ENCODE measurements around the gene GPD1L. TPM values are rescaled to one million over a fixed set of nuclear protein-coding genes. Genes with fewer than 3 reads are reported as not detected.
"Not testable (repeated sequence)": the region's sequence is repeated elsewhere in the genome, so short reads cannot be mapped to it uniquely, and the experiment has no call there.

GPD1L gene
- total RNA-seq, result 18.9 and 19.8 TPM in 2 replicates

DNA sequence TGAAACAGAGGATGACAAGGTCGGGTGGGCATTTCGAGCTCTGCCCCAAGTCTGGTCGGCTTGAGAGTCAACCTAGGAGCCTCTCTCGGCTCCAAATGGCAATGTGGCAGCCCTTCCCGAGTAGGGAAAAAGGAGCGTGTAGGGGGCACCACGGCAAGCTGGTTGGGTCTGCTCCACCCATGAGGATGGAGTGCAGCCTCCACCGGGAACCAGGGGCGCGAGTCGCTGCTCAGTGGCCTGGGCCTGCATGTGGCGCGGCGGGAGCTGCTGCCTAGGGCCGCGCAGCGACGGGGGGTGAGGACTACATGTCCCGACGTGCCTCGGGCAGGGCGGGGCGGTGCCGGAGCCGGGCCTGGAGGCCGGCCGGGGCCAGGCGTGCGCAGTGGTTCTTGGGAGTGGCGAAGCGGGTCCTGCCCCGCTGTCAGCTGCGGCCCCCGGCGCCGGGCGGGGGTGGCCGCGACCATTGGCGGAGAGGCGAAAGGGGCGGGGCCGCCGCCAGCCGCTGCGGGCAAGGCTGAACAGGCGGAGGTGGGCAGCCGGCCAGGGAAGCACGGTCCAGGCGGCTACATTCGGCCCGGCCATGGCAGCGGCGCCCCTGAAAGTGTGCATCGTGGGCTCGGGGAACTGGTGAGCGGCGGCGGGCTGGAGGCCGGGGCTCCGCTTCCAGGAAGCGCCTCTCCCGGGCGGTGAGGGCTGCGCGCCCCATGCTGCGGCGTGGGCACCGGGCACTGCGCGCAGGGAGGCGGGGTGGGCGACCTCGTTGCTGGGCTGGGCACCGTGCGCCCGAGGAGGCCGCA, at the start of gene GPD1L:
GPD1L (plus strand) TSS at position 489 of the 797 bp plus-strand sequence; CDS start at position 581, 92 bp downstream.
- Mint-ChIP-seq H3K36me3 (ENCODE audit: low read depth) (peaks cover 15% of the 10 kb centered on the region), H3K9me3 (peaks cover 18% of the 10 kb centered on the region), H3K27ac (peak within 1 kb of the TSS; percentile 80), H3K4me3 (ENCODE audit: low read depth) (peak within 1 kb of the TSS; percentile 93), H3K27me3 (ENCODE audit: low read depth) (no peaks in the 10 kb centered on the region), H3K4me1 (ENCODE audit: low read depth) (peaks cover 26% of the 10 kb centered on the region)
- DNase-seq (ENCODE audit: low spot score), result peak; percentile 92
- intact Hi-C loops (cut with micrococcal nuclease), result loop anchor here (1.0 to 5.0 kb wide), 3 partner anchors 8 to 581 kb away; partner anchors contain the start of genes CNOT10 and STT3B

DNA sequence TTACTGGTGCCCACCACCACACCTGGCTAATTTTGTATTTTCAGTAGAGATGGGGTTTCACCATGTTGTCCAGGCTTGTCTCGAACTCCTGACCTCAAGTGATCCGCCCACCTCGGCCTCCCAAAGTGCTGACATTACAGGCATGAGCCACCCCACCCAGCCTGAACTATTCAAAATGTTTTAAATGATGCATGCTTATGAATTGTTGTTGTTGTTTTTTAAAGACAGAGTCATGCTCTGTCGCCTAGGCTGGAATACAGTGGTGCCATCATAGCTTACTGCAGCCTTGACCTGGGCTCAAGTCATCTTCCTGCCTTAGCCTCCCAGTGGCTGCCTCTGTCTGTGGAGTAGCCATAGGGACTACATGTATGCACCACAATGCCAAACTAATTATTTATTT, 48.0 kb upstream of the GPD1L start:
- H3K9me3 Mint-ChIP-seq; DNase-seq (ENCODE audit: low spot score); H3K27ac Mint-ChIP-seq; H3K36me3 Mint-ChIP-seq (ENCODE audit: low read depth); intact Hi-C loops (cut with micrococcal nuclease); H3K4me3 Mint-ChIP-seq (ENCODE audit: low read depth); H3K27me3 Mint-ChIP-seq (ENCODE audit: low read depth): not testable (repeated sequence)
- peaks cover 11% of the 10 kb centered on the region for H3K4me1 Mint-ChIP-seq (ENCODE audit: low read depth)

DNA sequence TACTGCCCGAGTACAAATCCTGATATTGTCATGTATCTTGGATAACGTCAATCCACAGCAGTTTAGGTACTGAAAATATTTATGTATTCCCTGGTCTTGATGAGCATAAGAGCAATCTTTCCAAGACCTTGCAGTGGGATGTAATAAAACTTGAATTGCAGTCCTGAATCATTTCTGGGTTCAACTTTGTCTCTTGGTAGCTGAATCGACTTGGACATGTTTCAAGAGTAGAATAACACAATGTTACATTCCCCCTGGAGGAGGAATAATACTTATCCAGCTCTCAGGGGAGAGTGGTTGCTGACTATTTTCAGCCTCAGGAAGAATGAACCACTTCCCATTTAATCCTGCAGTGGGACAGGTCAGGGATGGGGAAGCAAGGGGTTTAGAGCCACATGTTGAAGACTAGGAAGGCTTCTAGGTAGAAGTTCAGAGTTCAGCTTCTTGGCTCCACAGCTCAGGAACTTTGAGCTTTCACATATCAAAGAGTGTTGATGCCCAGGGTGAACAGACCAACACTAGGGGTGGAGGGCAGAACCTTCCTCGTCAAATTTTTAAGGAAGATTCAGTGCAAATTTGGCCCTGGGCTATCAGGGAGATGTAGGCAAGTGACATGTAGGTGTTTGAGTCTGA, 43.4 kb upstream of the GPD1L start:
- Mint-ChIP-seq H3K9me3 (no peaks in the 10 kb centered on the region), H3K27ac (no peak overlapping the region), H3K4me3 (ENCODE audit: low read depth) (no peak overlapping the region), H3K36me3 (ENCODE audit: low read depth) (no peaks in the 10 kb centered on the region), H3K27me3 (ENCODE audit: low read depth) (peaks cover 5% of the 10 kb centered on the region), H3K4me1 (ENCODE audit: low read depth) (no peaks in the 10 kb centered on the region)
- no peak for DNase-seq (ENCODE audit: low spot score)
- intact Hi-C loops (cut with micrococcal nuclease), result no loop called here

DNA sequence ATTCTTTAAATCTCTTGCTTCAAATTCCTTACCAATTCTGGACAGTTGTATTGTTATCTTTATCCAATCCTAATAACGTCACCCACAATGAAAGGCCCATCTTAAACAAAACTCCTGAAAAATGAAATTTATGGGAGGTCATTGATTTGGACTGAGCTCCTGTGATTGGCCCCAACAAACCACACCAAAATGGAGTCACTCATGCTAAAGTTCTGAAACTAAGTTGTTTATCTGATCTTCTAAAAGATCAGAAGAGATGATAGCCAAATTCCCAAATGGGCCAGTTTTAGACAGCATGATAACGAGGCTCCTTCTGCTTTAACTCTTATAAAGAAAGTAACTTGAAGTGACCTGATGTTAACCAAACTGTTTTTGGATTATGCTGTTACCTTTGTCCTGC, 39.7 kb upstream of the GPD1L start:
- Mint-ChIP-seq H3K27ac (no peak overlapping the region), H3K27me3 (ENCODE audit: low read depth) (peaks cover 5% of the 10 kb centered on the region), H3K36me3 (ENCODE audit: low read depth) (no peaks in the 10 kb centered on the region), H3K4me1 (ENCODE audit: low read depth) (no peaks in the 10 kb centered on the region), H3K4me3 (ENCODE audit: low read depth) (no peak overlapping the region), H3K9me3 (no peaks in the 10 kb centered on the region)
- intact Hi-C loops (cut with micrococcal nuclease), result no loop called here
- DNase-seq (ENCODE audit: low spot score), result no peak

DNA sequence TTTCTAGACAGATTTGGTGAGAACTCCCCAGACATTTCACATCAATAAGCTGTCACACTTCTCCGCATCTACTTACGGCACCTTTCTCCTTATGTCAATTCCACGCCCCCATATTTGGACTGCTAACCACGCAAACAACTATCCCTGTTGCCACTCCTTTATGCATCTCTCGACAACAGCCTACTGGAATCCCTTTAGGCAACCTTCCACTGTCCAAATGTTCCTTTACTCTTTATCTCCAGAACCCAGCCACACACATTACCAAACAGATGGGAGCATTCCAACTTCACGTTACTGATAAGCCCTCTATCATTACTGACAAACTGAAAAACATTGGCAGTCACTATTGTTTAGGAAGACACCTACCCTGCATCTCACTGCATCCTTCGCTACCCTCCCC, 32.2 kb upstream of the GPD1L start:
- H3K27ac Mint-ChIP-seq; H3K4me3 Mint-ChIP-seq (ENCODE audit: low read depth); DNase-seq (ENCODE audit: low spot score); H3K4me1 Mint-ChIP-seq (ENCODE audit: low read depth); H3K27me3 Mint-ChIP-seq (ENCODE audit: low read depth); H3K9me3 Mint-ChIP-seq; H3K36me3 Mint-ChIP-seq (ENCODE audit: low read depth); intact Hi-C loops (cut with micrococcal nuclease): not testable (repeated sequence)

DNA sequence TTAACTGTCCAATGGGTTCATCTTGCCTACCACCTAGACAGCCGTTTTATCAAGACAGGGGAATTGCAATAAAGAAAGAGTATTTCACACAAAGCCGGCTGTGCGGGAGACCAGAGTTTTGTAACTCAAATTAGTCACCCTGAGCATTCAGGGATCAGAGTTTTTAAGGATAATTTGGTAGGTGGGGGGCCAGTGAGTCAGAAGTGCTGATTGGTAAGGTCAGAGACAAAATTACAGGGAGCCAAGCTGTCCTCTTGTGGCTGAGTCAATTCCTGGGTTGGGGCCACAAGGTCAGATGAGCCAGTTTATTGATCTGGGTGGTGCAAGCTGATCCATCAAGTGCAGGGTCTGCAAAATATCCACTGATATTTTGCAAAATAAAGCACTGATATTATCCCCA, 29.9 kb upstream of the GPD1L start:
- no peak overlapping the region for H3K27ac Mint-ChIP-seq
- H3K4me1 Mint-ChIP-seq (ENCODE audit: low read depth), result no peaks in the 10 kb centered on the region
- peaks cover 17% of the 10 kb centered on the region for H3K27me3 Mint-ChIP-seq (ENCODE audit: low read depth)
- no peak for DNase-seq (ENCODE audit: low spot score)
- H3K9me3 Mint-ChIP-seq, result no peaks in the 10 kb centered on the region
- H3K4me3 Mint-ChIP-seq (ENCODE audit: low read depth), result no peak overlapping the region
- intact Hi-C loops (cut with micrococcal nuclease), result no loop called here
- no peaks in the 10 kb centered on the region for H3K36me3 Mint-ChIP-seq (ENCODE audit: low read depth)

DNA sequence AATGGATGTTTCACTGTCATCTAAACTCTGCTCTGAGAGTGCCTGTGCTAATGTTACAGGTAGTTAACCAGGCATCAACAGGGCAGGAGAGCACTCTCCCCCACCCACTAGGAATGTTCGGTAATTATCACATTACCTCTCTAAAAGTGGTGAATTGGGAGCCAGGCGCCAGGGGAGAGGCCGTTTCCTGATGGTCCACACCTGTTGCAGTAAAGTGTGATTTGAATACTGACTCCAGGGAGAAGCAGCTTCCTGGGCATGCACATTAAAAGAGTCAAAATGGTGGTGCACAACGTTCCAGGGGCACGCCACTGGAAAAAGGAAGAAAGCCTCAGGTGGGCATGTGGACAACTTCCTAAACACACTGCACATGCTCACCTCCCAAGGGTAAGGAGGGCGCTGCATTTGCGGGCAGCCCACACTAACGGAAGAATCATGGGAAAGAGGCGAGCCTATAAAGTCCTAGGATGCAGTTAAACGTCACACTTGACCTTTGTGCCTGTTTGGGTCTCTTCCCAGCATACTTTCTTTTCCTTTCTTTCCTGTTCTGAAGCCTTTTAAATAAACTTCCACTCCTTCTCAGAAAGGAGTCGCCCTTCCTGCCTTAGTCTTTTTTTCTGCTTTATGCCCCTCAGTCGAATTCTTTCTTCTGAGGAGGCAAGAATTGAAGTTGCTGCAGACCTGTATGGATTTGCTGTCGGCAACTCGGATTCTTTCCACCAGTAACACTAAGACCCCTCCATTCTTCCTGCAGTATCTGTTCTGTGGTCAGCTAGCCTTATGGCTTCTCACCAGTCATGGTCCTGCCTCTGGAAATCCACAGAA, 28.9 kb upstream of the GPD1L start:
- Mint-ChIP-seq H3K9me3 (no peaks in the 10 kb centered on the region), H3K27me3 (ENCODE audit: low read depth) (peaks cover 25% of the 10 kb centered on the region), H3K36me3 (ENCODE audit: low read depth) (no peaks in the 10 kb centered on the region), H3K4me3 (ENCODE audit: low read depth) (no peak overlapping the region), H3K4me1 (ENCODE audit: low read depth) (no peaks in the 10 kb centered on the region), H3K27ac (no peak overlapping the region)
- intact Hi-C loops (cut with micrococcal nuclease), result no loop called here
- DNase-seq (ENCODE audit: low spot score), result no peak

DNA sequence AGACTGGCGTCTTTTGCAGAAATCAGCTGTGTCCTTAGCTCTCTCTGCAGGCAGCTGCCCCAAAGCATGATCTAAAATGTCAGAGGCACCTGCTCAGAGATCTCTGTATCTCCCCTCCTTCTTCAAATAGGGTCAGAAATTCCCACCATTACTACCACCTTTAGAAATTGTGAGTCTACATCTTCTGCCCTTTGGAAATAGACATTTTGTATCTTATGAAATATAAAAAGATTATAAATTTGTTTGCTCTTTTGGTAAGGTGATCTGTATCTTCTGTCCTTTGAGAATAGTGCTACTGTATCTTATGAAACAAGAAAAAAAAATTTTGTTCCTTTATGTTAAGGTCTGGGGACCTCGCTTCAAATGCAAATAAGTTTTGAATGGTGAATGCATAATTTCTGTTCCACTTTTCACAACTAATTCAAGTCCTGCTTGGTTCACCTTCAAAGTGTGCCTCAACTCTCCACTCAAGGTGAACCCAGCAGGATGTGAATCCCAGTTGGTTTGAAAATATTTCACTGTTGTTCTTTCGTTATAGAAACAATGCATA, 28.3 kb upstream of the GPD1L start:
- Mint-ChIP-seq H3K27ac (no peak overlapping the region), H3K9me3 (no peaks in the 10 kb centered on the region), H3K36me3 (ENCODE audit: low read depth) (no peaks in the 10 kb centered on the region), H3K4me1 (ENCODE audit: low read depth) (no peaks in the 10 kb centered on the region), H3K27me3 (ENCODE audit: low read depth) (peaks cover 31% of the 10 kb centered on the region), H3K4me3 (ENCODE audit: low read depth) (no peak overlapping the region)
- DNase-seq (ENCODE audit: low spot score), result no peak
- intact Hi-C loops (cut with micrococcal nuclease), result no loop called here

DNA sequence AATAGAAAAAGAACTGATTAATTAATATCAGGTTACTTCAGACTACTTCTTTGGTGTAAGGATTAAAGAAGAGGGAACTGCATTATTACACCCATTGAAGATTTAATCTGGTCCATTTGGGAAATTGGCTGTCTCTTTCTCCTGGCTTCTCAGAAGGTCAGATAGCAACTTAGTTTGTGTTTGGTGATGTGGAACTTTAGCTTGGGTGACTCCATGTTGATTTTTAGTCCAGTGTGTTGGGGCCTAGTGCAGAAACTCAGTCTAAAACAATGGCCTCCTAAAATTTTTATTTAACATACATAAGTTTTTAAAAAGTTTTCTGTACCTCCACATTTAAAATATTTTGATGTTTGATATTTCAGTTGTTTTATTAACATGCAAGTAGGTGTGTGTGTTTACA, 27.6 kb upstream of the GPD1L start:
- intact Hi-C loops (cut with micrococcal nuclease), result no loop called here
- no peak for DNase-seq (ENCODE audit: low spot score)
- H3K27ac Mint-ChIP-seq, result no peak overlapping the region
- H3K27me3 Mint-ChIP-seq (ENCODE audit: low read depth), result peaks cover 35% of the 10 kb centered on the region
- no peaks in the 10 kb centered on the region for H3K36me3 Mint-ChIP-seq (ENCODE audit: low read depth)
- H3K4me3 Mint-ChIP-seq (ENCODE audit: low read depth), result no peak overlapping the region
- no peaks in the 10 kb centered on the region for H3K4me1 Mint-ChIP-seq (ENCODE audit: low read depth)
- no peaks in the 10 kb centered on the region for H3K9me3 Mint-ChIP-seq

DNA sequence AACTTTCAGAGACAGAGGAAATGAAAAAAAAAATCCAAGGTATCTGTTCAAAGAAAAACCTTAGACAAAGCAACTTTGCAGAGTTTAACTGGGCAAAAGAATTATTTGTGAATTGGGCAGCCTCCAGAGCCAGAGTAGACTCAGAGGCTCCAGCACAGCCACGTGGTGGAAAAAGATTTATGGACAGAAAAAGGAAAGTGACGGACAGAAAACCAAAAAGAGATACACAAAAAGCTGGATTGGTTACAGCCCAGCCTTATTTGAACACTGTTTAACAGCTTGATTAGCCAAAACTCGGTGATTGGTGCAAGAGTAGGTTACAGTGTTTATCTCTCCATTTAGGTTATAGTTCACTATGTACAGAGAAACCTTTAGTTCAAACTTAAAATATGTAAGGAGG, 23.7 kb upstream of the GPD1L start:
- H3K4me3 Mint-ChIP-seq (ENCODE audit: low read depth), result no peak overlapping the region
- no peaks in the 10 kb centered on the region for H3K36me3 Mint-ChIP-seq (ENCODE audit: low read depth)
- no peak overlapping the region for H3K27ac Mint-ChIP-seq
- no peak for DNase-seq (ENCODE audit: low spot score)
- H3K27me3 Mint-ChIP-seq (ENCODE audit: low read depth), result peaks cover 36% of the 10 kb centered on the region
- no peaks in the 10 kb centered on the region for H3K9me3 Mint-ChIP-seq
- intact Hi-C loops (cut with micrococcal nuclease), result no loop called here
- no peaks in the 10 kb centered on the region for H3K4me1 Mint-ChIP-seq (ENCODE audit: low read depth)

DNA sequence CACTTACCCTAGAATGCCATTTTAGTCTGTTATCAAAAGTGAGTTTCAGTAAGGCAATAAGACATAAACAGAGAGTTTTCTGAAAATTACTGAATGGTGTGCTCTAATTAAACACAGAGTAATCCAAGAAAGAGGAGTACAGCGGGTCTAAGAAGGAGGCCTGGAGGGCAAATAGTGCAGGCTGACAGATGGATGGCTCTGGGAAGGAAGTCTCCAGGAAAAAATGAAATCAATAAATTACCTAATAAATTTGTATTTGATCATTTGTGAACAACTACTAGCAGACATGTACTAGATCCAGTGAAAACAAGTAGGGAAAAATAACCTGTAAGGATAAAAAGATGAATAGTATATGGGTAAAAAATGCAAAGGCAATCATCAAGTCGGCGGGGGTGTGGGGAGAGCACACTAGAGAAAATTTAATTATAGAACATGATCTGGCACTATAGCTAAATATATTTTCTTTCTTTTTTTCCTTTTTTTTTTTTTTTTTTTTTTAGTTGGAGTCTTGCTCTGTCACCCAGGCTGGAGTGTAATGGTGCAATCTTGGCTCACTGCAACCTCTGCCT, 22.6 kb upstream of the GPD1L start:
- no peak for DNase-seq (ENCODE audit: low spot score)
- H3K27ac Mint-ChIP-seq, result no peak overlapping the region
- no peaks in the 10 kb centered on the region for H3K36me3 Mint-ChIP-seq (ENCODE audit: low read depth)
- no peak overlapping the region for H3K4me3 Mint-ChIP-seq (ENCODE audit: low read depth)
- intact Hi-C loops (cut with micrococcal nuclease), result no loop called here
- peaks cover 41% of the 10 kb centered on the region for H3K27me3 Mint-ChIP-seq (ENCODE audit: low read depth)
- H3K9me3 Mint-ChIP-seq, result no peaks in the 10 kb centered on the region
- no peaks in the 10 kb centered on the region for H3K4me1 Mint-ChIP-seq (ENCODE audit: low read depth)

DNA sequence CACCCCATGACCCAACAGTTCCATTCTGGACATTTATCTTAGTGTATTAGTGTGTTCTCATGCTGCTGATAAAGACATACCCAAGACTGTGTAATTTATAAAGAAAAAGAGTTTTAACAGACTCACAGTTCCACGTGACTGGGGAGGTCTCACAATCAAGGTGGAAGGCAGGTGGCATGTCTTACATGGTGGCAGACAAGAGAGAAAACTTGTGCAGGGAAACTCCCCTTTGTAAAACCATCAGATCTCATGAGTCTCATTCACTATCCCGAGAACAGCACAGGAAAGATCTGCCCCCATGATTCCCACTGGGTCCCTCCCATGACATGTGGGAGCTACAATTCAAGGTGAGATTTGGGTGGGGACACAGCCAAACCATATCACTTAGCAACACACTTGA, 21.6 kb upstream of the GPD1L start:
- intact Hi-C loops (cut with micrococcal nuclease), result no loop called here
- no peak for DNase-seq (ENCODE audit: low spot score)
- H3K27me3 Mint-ChIP-seq (ENCODE audit: low read depth), result peaks cover 49% of the 10 kb centered on the region
- H3K36me3 Mint-ChIP-seq (ENCODE audit: low read depth), result no peaks in the 10 kb centered on the region
- H3K4me3 Mint-ChIP-seq (ENCODE audit: low read depth), result no peak overlapping the region
- H3K4me1 Mint-ChIP-seq (ENCODE audit: low read depth), result no peaks in the 10 kb centered on the region
- H3K27ac Mint-ChIP-seq, result no peak overlapping the region
- H3K9me3 Mint-ChIP-seq, result peaks cover 3% of the 10 kb centered on the region

All from activated T-helper 2 cell treated with anti-CD3 and anti-CD28 coated beads, Interferon-gamma antibody, Interleukin-2, Interleukin-4, amounts not matched to agents 10 μg/mL and 5 μg/mL and 100 μg/mL, durations not matched to agents 14 hours and 24 hours and 36 hours (primary cell).